GM23338 (cell line): ENCODE results near the gene TMEM170B. TPM values are rescaled to one million over a fixed set of nuclear protein-coding genes. Genes with fewer than 3 reads are reported as not detected.

Experiments used
- ATAC-seq: fragments of 200-7000 bp; cut with Tn5 transposase; 3 replicates; pipeline ENCODE4 v1.9.1; 2020
- DNase-seq: peaks from one replicate; pipeline ENCODE4 v3.0.0-alpha.2; 2015; ENCODE audit warnings: low spot score
- H2AFZ ChIP-seq: fragments of 200-600 bp; sonication (generic); 2 replicates; pipeline ENCODE4 v1.8.0; 2016; ENCODE audit warnings: antibody characterized with exemption, mild to moderate bottlenecking, moderate library complexity
- H3F3A ChIP-seq: fragments of 200-600 bp; sonication (generic); replicated peaks from 2 replicates; pipeline ENCODE4 v1.8.0; 2017; ENCODE audit warnings: antibody characterized with exemption, mixed run types, low read depth
- H3K27ac ChIP-seq: fragments of 200-600 bp; sonication (generic); 2 replicates; pipeline ENCODE4 v1.6.1; 2016; ENCODE audit warnings: low read depth
- H3K27me3 ChIP-seq: fragments of 200-600 bp; sonication (generic); 2 replicates; pipeline ENCODE4 v1.8.0; 2016; ENCODE audit warnings: mild to moderate bottlenecking, mixed run types, moderate library complexity; ENCODE audit not compliant: insufficient read depth
- H3K36me3 ChIP-seq: fragments of 200-600 bp; sonication (generic); 2 replicates; pipeline ENCODE4 v1.8.0; 2016; ENCODE audit warnings: mild to moderate bottlenecking; ENCODE audit not compliant: insufficient read depth
- H3K4me1 ChIP-seq: fragments of 200-600 bp; sonication (generic); 2 replicates; pipeline ENCODE4 v1.8.0; 2016; ENCODE audit warnings: mild to moderate bottlenecking, moderate library complexity; ENCODE audit not compliant: insufficient read depth
- H3K4me2 ChIP-seq: fragments of 200-600 bp; sonication (generic); 2 replicates; pipeline ENCODE4 v1.7.1; 2017; ENCODE audit warnings: mixed run types
- H3K4me3 ChIP-seq: fragments of 200-600 bp; sonication (generic); 2 replicates; pipeline ENCODE4 v1.6.1; 2016; ENCODE audit warnings: mixed run types
- H3K79me2 ChIP-seq: fragments of 200-600 bp; sonication (generic); replicated peaks from 2 replicates; pipeline ENCODE4 v1.8.0; 2017; ENCODE audit warnings: mild to moderate bottlenecking; ENCODE audit not compliant: insufficient read depth
- H3K9me2 ChIP-seq: fragments of 200-600 bp; sonication (generic); 2 replicates; pipeline ENCODE4 v1.8.0; 2017; ENCODE audit not compliant: insufficient read depth
- H4K20me1 ChIP-seq: fragments of 200-600 bp; sonication (generic); replicated peaks from 2 replicates; pipeline ENCODE4 v1.8.0; 2017; ENCODE audit warnings: mild to moderate bottlenecking; ENCODE audit not compliant: insufficient read depth
- H3K27ac Mint-ChIP-seq: 2 replicates; pipeline ENCODE4 v1.8.0; 2020; ENCODE audit warnings: inconsistent platforms, mild to moderate bottlenecking, moderate library complexity, mixed read lengths
- H3K27me3 Mint-ChIP-seq: 3 replicates; pipeline ENCODE4 v1.8.0; 2022; ENCODE audit warnings: low read depth, mild to moderate bottlenecking, moderate library complexity, mixed read lengths, inconsistent platforms; ENCODE audit not compliant: insufficient read depth, poor library complexity
- H3K36me3 Mint-ChIP-seq: 3 replicates; pipeline ENCODE4 v1.8.0; 2021; ENCODE audit warnings: low read depth, mild to moderate bottlenecking, inconsistent platforms, moderate library complexity, mixed read lengths
- H3K4me1 Mint-ChIP-seq: 3 replicates; pipeline ENCODE4 v1.8.0; 2020; ENCODE audit warnings: mild to moderate bottlenecking, inconsistent platforms, mixed read lengths
- H3K4me3 Mint-ChIP-seq: 3 replicates; pipeline ENCODE4 v1.8.0; 2021; ENCODE audit warnings: moderate library complexity, mild to moderate bottlenecking, inconsistent platforms, mixed read lengths
- H3K9me3 Mint-ChIP-seq: 3 replicates; pipeline ENCODE4 v1.8.0; 2020; ENCODE audit warnings: moderate library complexity, mild to moderate bottlenecking, inconsistent platforms, mixed read lengths
- CREB1 ChIP-seq: fragments of 250-450 bp; sonication (Bioruptor Pico); IDR thresholded peaks from 2 replicates; pipeline ENCODE4 v1.5.0; 2020; ENCODE audit warnings: low read depth, mild to moderate bottlenecking, moderate library complexity
- CTCF ChIP-seq, 2 experiments: fragments of 200-600 bp in 1 of 2; sonication (generic) in 1 of 2; conservative IDR thresholded peaks; 2 replicates each; pipeline versions ENCODE4 v1.5.1 to v1.6.1; 2016 to 2017; ENCODE audit warnings: antibody characterized with exemption in 2 of 2, low read depth in 2 of 2, mild to moderate bottlenecking in 2 of 2, moderate library complexity in 1 of 2
- EZH2phosphoT487 ChIP-seq: fragments of 200-600 bp; sonication (generic); IDR thresholded peaks from one replicate; pipeline ENCODE4 v1.8.1; 2018; ENCODE audit warnings: antibody characterized with exemption; ENCODE audit not compliant: unreplicated experiment
- NANOG ChIP-seq: IDR thresholded peaks from 2 replicates; pipeline ENCODE4 v1.6.1; 2016; ENCODE audit warnings: antibody characterized with exemption, borderline replicate concordance
- REST ChIP-seq: IDR thresholded peaks from one replicate; pipeline ENCODE4 v1.6.1; 2018; ENCODE audit warnings: antibody characterized with exemption; ENCODE audit not compliant: unreplicated experiment
- STAT1 ChIP-seq: IDR thresholded peaks from one replicate; pipeline ENCODE4 v1.6.1; 2016; ENCODE audit warnings: antibody characterized with exemption; ENCODE audit not compliant: unreplicated experiment
- ZNF331 ChIP-seq: fragments of 250-450 bp; sonication (Bioruptor Pico); IDR thresholded peaks from 2 replicates; pipeline ENCODE4 v1.5.0; 2020; ENCODE audit warnings: low read depth, mild to moderate bottlenecking, moderate library complexity
- polyA plus RNA-seq: library from polyadenylated mRNA; unstranded; fragments of >200 nt; fragmentation: Nextera tagmentation; extraction: Ambion mirVana; gene quantifications from 2 replicates; pipeline ENCODE4 v1.2.1, GENCODE V29; 2016
- total RNA-seq: library from RNA; depleted of rRNA; stranded (reverse); fragments of >200 nt; shearing (Covaris generic); gene quantifications from 2 replicates; pipeline ENCODE4 v1.2.3, GENCODE V29; 2014

The TMEM170B gene
- total and polyA plus RNA-seq, 2 experiments from 2014 or later, result 2.0 to 6.9 TPM

- no peak for TF ChIP-seq EZH2phosphoT487
- no peak for TF ChIP-seq REST
- TF ChIP-seq CREB1, result no peak
- TF ChIP-seq STAT1, result no peak
- TF ChIP-seq NANOG, result no peak
These were observed 33.5 kb downstream of the TMEM170B start (continued) for GRCh38 chr6:11571073-11571472.

- Mint-ChIP-seq H3K36me3 (no peaks in the 10 kb centered on the region), H3K27me3 (no peaks in the 10 kb centered on the region), H3K4me1 (no peaks in the 10 kb centered on the region), H3K27ac (no peak overlapping the region), H3K4me3 (no peak overlapping the region), H3K9me3 (no peaks in the 10 kb centered on the region)
- Histone ChIP-seq H3K4me1 (no peaks in the 10 kb centered on the region), H3K27me3 (no peaks in the 10 kb centered on the region), H3F3A (no peaks in the 10 kb centered on the region), H3K4me3 (no peak overlapping the region), H3K9me2 (no peaks in the 10 kb centered on the region), H3K36me3 (no peaks in the 10 kb centered on the region), H2AFZ (no peak overlapping the region), H3K79me2 (no peaks in the 10 kb centered on the region), H3K4me2 (no peak overlapping the region), H3K27ac (no peak overlapping the region), H4K20me1 (no peaks in the 10 kb centered on the region)
- DNase-seq (peak; percentile 86), ATAC-seq (peak; percentile 100)
- TF ChIP-seq ZNF331 (CRISPR knock-in tag) (no peak), CTCF (conservative IDR thresholded peaks at IDR 0.05; ENCODE audit: low read depth in 2 of 2) (peak; percentile 89 to 96)
These were observed 38.0 kb downstream of the TMEM170B start for GRCh38 chr6:11575408-11576033.
